HL-60 (cell line): Measurements from ENCODE around the gene SLIT1.
A peak's percentile ranks its signal among the peaks of the same experiment; 100 is the strongest.

Experiments
- DNase-seq, 2 experiments: peaks; one replicate each; pipeline ENCODE4 v3.0.0-alpha.2; 2010 to 2020; ENCODE audit warnings: low read depth in 1 of 2, low spot score in 1 of 2
- H3K27ac ChIP-seq: fragments of 250-450 bp; sonication (Bioruptor Pico); replicated peaks from 2 replicates; pipeline ENCODE4 v1.5.1; 2020; ENCODE audit warnings: mild to moderate bottlenecking, moderate library complexity
- H3K27me3 ChIP-seq: fragments of 250-450 bp; sonication (Bioruptor Pico); 2 replicates; pipeline ENCODE4 v1.5.1; 2021; ENCODE audit warnings: mild to moderate bottlenecking, moderate library complexity; ENCODE audit not compliant: insufficient read depth, poor library complexity, severe bottlenecking
- H3K4me3 ChIP-seq: replicated peaks from 2 replicates; pipeline ENCODE4 v1.5.1; 2011; ENCODE audit warnings: mild to moderate bottlenecking, control low read depth, low read length; ENCODE audit not compliant: insufficient read depth
- CTCF ChIP-seq: IDR thresholded peaks from one replicate; pipeline ENCODE4 v1.5.1; 2011; ENCODE audit warnings: low read length, control low read depth, inconsistent platforms; ENCODE audit not compliant: insufficient read depth
- GABPA ChIP-seq: IDR thresholded peaks from 2 replicates; pipeline ENCODE4 v1.6.1; 2012; ENCODE audit warnings: low read depth
- POLR2AphosphoS5 ChIP-seq: IDR thresholded peaks from 2 replicates; pipeline ENCODE4 v1.6.1; 2012; ENCODE audit warnings: low read depth
- REST ChIP-seq: IDR thresholded peaks from 2 replicates; pipeline ENCODE4 v1.6.1; 2012; ENCODE audit warnings: low read depth; ENCODE audit not compliant: insufficient replicate concordance
- SPI1 ChIP-seq: IDR thresholded peaks from 2 replicates; pipeline ENCODE4 v1.6.1; 2012; ENCODE audit warnings: low read depth, mild to moderate bottlenecking, borderline replicate concordance
- long read RNA-seq: library from polyadenylated mRNA; unstranded; transcript quantifications from one replicate; pipeline ENCODE4 v2.0.0, GENCODE V29; 2020

Gene SLIT1
- long read RNA-seq, partial matches to known transcripts, result 0 of 1 reads
- long read RNA-seq, other reads (novel, unspliced or antisense), result 1 of 1 reads

GRCh38 chr10:97185326-97186058 is at the start of gene SLIT1:
SLIT1 (minus strand) TSS chr10:97185959; CDS start chr10:97185674, 285 bp downstream.
- TF ChIP-seq GABPA (no peak), SPI1 (no peak), CTCF (no peak), POLR2AphosphoS5 (no peak), REST (no peak)
- Histone ChIP-seq H3K4me3 (no peak within 1 kb of the TSS), H3K27ac (no peak within 1 kb of the TSS), H3K27me3 (peaks cover 60% of the 10 kb centered on the region)
- no peak for DNase-seq

GRCh38 chr10:97235353-97235752 is 49.6 kb upstream of the SLIT1 start:
- TF ChIP-seq SPI1, result no peak
- no peak for TF ChIP-seq GABPA
- no peak for TF ChIP-seq CTCF

GRCh38 chr10:97234400-97234799 is 48.6 kb upstream of the SLIT1 start:
- H3K27ac ChIP-seq, result no peak overlapping the region
- H3K27me3 ChIP-seq, result no peaks in the 10 kb centered on the region
- peak; percentile 21 for TF ChIP-seq CTCF
- TF ChIP-seq GABPA, result no peak
- H3K4me3 ChIP-seq, result no peak overlapping the region
- DNase-seq, result peak; percentile 25 to 28

More at GRCh38 chr10:97235353-97235752, 49.6 kb upstream of the SLIT1 start:
- H3K4me3 ChIP-seq, result no peak overlapping the region
- no peaks in the 10 kb centered on the region for H3K27me3 ChIP-seq
- no peak overlapping the region for H3K27ac ChIP-seq
- DNase-seq, result no peak

GRCh38 chr10:97230146-97230545 is 44.4 kb upstream of the SLIT1 start:
- DNase-seq, result no peak
- Histone ChIP-seq H3K4me3 (no peak overlapping the region), H3K27ac (no peak overlapping the region), H3K27me3 (no peaks in the 10 kb centered on the region)
- TF ChIP-seq REST (no peak), GABPA (no peak)
